Activated CD8-positive, alpha-beta memory T cell treated with anti-CD3 and anti-CD28 coated beads, Interleukin-2, amount 10 ng/mL, durations not matched to agents 7 days and 5 days (primary cell): ENCODE results near the gene FMNL2. TPM values are rescaled to one million over a fixed set of nuclear protein-coding genes. Genes with fewer than 3 reads are reported as not detected.

Source experiments
- ATAC-seq: fragments of 150-1000 bp; cut with Tn5 transposase; one replicate; pipeline ENCODE4 v1.10.0; 2021; ENCODE audit warnings: moderate library complexity
- CTCF ChIA-PET: fragments of 350-600 bp; sonication (Branson Sonifier 250); formaldehyde crosslinking; loops from one replicate; lab custom pipeline; 2021; ENCODE audit warnings: antibody characterized with exemption; lab: Charles Lee
- DNase-seq: peaks from one replicate; pipeline ENCODE4 v3.0.0-alpha.2; 2020
- H3K27ac Mint-ChIP-seq: one replicate; pipeline ENCODE4 v1.8.0; 2021; ENCODE audit warnings: mild to moderate bottlenecking, mixed read lengths
- H3K27me3 Mint-ChIP-seq: one replicate; pipeline ENCODE4 v1.8.0; 2021; ENCODE audit warnings: mixed read lengths
- H3K36me3 Mint-ChIP-seq: one replicate; pipeline ENCODE4 v1.8.0; 2021; ENCODE audit warnings: mild to moderate bottlenecking, mixed read lengths
- H3K4me1 Mint-ChIP-seq: one replicate; pipeline ENCODE4 v1.8.0; 2021; ENCODE audit warnings: mixed read lengths
- H3K4me3 Mint-ChIP-seq: one replicate; pipeline ENCODE4 v1.8.0; 2021; ENCODE audit warnings: mild to moderate bottlenecking, moderate library complexity, mixed read lengths
- H3K9me3 Mint-ChIP-seq: one replicate; pipeline ENCODE4 v1.8.0; 2022; ENCODE audit warnings: low read depth, mixed read lengths
- total RNA-seq, 2 experiments: library from RNA; stranded (reverse); gene quantifications; one replicate each; pipeline ENCODE4 v1.2.3, GENCODE V29; 2021

FMNL2 gene
- total RNA-seq, 2 experiments from 2014 or later, result 0.26 to 0.56 TPM

DNA sequence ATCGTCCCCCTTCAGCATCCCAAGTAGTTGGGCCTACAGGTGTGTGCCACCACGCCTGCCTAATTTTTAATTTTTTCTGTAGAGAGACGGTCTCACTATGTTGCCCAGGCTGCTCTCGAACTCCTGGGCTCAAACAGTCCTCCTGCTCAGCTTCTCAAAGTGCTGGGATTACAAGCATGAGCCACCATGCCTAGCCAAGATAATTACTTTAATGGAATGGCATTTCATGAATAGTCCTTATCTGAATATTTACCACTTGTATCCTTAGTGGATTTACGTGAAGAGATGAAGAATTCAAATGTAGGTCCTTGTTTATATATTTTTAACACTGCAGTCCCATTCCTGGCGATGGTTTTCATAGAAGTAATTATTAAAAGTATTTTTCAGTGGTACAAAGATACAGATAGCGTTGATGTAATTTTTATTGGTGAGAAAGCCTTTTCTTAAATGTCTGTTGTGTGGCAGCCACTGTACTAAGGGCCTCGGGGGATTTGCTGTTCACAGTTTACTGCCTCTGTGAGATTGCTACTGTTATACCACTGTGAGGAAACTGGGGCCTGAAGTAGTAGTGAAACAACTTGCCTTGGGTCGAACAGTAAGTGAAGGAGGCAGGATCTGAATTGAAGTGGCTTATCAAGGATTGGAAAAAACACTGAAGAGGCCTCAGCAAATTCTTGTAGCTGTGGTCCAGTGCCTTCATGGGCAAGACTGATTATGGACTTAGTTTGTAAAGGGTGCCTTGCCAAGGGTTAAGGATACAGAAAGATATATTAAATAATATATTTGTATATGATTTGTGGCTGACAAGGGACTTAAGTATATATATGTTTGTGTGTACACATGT is 231.1 kb downstream of the FMNL2 start:
- CTCF ChIA-PET, result no interaction called here
- Mint-ChIP-seq H3K4me1 (no peaks in the 10 kb centered on the region), H3K27me3 (peaks cover 41% of the 10 kb centered on the region), H3K36me3 (no peaks in the 10 kb centered on the region), H3K27ac (no peak overlapping the region), H3K9me3 (no peaks in the 10 kb centered on the region), H3K4me3 (no peak overlapping the region)
- no peak for ATAC-seq
- no peak for DNase-seq

DNA sequence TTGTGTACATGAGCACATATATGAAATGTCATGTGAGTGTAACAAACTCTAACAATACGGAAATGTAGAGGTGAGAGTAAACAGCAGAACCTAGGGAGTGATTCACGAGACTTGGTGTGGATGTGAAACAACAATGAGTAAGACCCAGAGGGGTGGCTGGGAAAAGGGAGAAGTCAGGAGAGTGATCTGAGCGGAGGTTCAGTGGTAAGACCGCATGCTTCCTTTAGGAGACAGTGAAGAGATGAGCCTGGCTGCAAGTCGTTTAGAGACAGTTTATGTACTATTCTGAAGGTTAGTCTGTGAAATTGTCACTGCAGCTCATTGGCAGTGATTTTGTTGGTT is 231.7 kb downstream of the FMNL2 start:
- no peak for DNase-seq
- Mint-ChIP-seq H3K9me3 (no peaks in the 10 kb centered on the region), H3K27me3 (peaks cover 39% of the 10 kb centered on the region), H3K36me3 (no peaks in the 10 kb centered on the region), H3K27ac (no peak overlapping the region), H3K4me3 (no peak overlapping the region), H3K4me1 (no peaks in the 10 kb centered on the region)
- ATAC-seq, result no peak
- CTCF ChIA-PET, result no interaction called here

DNA sequence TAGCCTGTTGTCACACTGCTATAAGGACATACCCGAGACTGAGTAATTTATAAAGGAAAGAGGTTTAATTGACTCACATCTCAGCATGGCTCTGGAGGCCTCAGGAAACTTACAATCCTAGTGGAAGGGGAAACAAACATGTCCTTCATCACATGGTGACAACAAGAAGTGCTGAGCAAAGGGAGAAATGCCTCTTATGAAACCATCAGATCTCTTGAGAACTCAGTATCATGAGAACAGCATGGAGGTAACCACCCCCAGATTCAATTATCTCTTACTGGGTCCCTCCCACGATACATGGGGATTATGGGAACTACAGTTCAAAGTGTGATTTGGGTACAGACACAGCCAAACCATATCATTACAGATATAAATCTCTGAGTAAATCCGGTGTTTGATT is 233.6 kb downstream of the FMNL2 start:
- CTCF ChIA-PET, result interaction anchor here (0.6 kb wide), 1 partner anchor 8 kb away, joined by 3 read pairs; no protein-coding TSS in a partner anchor
- no peak for DNase-seq
- no peak for ATAC-seq
- Mint-ChIP-seq H3K4me1 (peaks cover 10% of the 10 kb centered on the region), H3K36me3 (no peaks in the 10 kb centered on the region), H3K27ac (no peak overlapping the region), H3K9me3 (no peaks in the 10 kb centered on the region), H3K4me3 (no peak overlapping the region), H3K27me3 (peaks cover 37% of the 10 kb centered on the region)

DNA sequence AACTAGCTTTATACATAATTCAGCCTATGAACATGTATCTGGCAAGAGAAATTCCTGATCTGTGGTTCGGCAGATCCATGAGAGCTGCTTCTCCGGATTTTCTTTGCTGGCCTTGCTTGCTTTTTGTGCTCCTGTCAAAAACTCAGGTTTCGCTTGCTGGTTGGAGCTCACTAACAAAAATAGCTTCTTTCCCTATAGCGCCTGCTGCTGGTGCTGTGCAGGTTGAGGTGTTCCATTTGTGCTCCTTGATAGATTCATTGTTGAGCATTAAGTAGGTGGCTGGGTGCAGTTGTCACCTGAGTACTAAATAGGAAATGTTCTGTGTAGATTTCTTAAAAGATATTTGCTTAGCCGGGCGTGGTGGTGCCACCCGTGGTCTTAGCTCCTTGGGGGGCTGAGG is 234.2 kb downstream of the FMNL2 start:
- H3K9me3 Mint-ChIP-seq, result no peaks in the 10 kb centered on the region
- CTCF ChIA-PET, result no interaction called here

DNA sequence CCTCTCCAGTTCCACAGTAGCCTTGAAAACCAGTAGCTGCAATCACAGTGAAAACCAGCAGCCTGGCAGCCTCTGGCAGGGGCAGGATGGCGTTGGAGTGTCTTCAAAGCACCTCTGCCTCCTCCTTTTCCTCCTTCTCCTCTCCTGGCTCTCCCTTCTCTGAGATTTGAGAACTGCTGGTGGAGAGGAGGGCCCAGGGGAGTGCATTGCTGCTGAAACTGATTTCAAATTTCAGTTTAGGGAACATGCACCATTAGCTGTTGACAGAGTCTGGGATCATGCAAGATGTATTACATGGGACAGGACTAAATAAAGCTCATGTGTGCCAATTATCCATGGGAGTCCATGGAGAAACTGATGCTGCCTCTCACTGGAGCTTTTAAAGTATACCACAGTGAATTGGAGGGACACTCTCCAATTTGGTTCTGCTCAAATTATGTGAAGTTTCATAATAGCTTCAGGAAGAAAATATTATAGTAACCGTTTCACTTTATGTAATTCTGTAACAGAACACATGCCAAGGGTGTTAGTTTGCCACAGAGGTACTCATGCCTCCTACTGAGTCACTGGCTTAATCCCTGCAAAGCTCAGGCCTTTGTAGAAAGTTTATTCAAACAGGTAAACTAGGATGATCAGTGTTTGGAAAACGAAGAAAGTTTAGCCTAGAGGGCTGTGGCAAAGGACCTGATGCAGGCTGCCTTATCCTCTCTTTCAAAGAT is 236.2 kb downstream of the FMNL2 start:
- peaks cover 31% of the 10 kb centered on the region for H3K27me3 Mint-ChIP-seq
- H3K27ac Mint-ChIP-seq, result no peak overlapping the region
- CTCF ChIA-PET, result no interaction called here
- DNase-seq (no peak), ATAC-seq (no peak)
- no peaks in the 10 kb centered on the region for H3K36me3 Mint-ChIP-seq
- no peaks in the 10 kb centered on the region for H3K9me3 Mint-ChIP-seq
- H3K4me3 Mint-ChIP-seq, result no peak overlapping the region
- H3K4me1 Mint-ChIP-seq, result peaks cover 10% of the 10 kb centered on the region

More for the DNA sequence above, 234.2 kb downstream of the FMNL2 start:
- Mint-ChIP-seq H3K4me1 (peaks cover 10% of the 10 kb centered on the region), H3K4me3 (no peak overlapping the region), H3K27ac (no peak overlapping the region), H3K27me3 (peaks cover 34% of the 10 kb centered on the region), H3K36me3 (no peaks in the 10 kb centered on the region)
- DNase-seq (no peak), ATAC-seq (no peak)

DNA sequence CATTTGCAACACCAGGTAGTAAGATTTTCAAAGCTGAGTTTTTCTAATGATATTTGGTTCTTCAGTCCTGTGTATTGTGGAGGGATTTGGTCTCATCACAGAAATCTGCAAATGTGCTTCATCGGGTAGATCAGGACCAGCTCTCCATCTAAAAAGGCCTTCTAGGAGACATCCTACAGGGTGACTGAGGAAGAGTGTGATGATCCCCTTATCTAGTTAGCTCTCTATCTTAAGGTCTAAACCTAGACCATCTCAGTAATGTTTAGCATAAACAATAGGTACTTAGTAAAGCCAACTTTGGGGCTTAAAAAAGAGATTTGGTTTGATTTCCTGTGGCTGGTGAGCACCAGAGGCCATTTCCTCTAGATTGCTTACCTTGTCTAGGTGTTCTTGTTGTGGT is 237.1 kb downstream of the FMNL2 start:
- DNase-seq (no peak), ATAC-seq (no peak)
- Mint-ChIP-seq H3K27ac (no peak overlapping the region), H3K4me1 (peaks cover 10% of the 10 kb centered on the region), H3K4me3 (no peak overlapping the region), H3K9me3 (no peaks in the 10 kb centered on the region), H3K27me3 (peaks cover 31% of the 10 kb centered on the region), H3K36me3 (no peaks in the 10 kb centered on the region)
- CTCF ChIA-PET, result interaction anchor here (1.6 kb wide), 1 partner anchor 17 kb away, joined by 3 read pairs; no protein-coding TSS in a partner anchor

DNA sequence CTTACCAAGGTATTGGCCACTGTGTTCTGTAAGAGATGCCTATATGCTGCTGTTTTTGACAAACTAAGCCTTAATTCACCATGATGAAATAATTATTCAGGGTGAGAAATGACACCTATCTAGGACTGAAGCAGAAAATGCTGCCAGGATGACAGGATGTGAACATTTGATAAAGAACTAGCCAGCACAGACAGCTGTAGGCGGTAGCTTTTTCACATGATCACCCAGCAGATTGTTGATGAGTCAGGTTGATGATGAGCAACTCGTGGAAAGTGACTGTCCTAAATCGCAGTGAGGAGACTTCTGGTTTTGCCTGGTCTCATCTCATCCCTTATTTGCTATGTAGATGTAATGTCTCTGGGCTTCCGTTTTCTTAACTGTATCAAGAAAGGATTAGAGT is 238.2 kb downstream of the FMNL2 start:
- Mint-ChIP-seq H3K27me3 (peaks cover 26% of the 10 kb centered on the region), H3K9me3 (no peaks in the 10 kb centered on the region), H3K27ac (no peak overlapping the region), H3K4me1 (peaks cover 10% of the 10 kb centered on the region), H3K36me3 (no peaks in the 10 kb centered on the region), H3K4me3 (no peak overlapping the region)
- ATAC-seq (peak; percentile 95), DNase-seq (peak; percentile 63)
- CTCF ChIA-PET, result interaction anchor here (0.9 to 1.6 kb wide), 2 partner anchors 16 to 63 kb away, joined by 3 read pairs; no protein-coding TSS in a partner anchor

DNA sequence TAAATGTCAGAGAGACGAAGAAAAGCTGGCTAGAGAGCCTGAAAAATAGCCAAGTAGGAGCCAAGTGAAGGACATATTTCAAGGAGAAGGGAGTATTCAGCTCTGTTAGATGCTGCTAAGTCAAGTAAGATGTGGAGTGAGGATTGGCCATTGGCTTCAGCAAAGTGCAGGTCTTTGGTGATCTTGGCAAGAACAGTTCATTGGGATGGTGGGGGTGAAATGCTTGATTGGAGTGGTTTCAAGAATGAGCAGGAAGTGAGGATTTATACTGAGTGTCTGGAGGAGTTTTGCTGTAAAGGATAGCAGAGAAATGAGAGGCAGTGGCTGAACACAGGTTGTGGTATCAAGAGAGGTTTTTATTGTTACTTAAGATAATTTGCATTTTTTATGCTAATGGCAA is 242.6 kb downstream of the FMNL2 start:
- Mint-ChIP-seq H3K4me1 (peaks cover 5% of the 10 kb centered on the region), H3K36me3 (no peaks in the 10 kb centered on the region), H3K27ac (no peak overlapping the region), H3K27me3 (peaks cover 24% of the 10 kb centered on the region), H3K9me3 (no peaks in the 10 kb centered on the region), H3K4me3 (no peak overlapping the region)
- no peak for ATAC-seq
- CTCF ChIA-PET, result no interaction called here
- DNase-seq, result no peak

DNA sequence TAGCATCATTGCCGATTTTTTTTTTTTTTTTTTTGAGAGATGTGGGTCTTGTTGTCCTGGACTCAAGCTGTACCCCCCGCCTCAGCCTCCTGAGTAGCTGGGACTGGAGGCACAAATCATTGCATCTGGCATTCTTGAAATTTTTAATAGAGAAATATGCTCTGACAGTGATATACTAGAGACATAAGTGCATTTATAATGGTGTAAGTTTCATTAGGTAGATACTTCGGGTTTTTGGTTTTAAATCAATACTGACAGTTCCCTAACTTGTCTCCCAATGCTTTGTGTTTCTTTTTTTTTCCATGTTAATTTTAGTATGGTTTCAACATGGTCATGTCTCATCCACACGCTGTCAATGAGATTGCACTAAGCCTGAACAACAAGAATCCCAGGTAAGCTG is 243.6 kb downstream of the FMNL2 start:
- Mint-ChIP-seq H3K4me1 (no peaks in the 10 kb centered on the region), H3K4me3 (no peak overlapping the region), H3K36me3 (no peaks in the 10 kb centered on the region), H3K27me3 (peaks cover 28% of the 10 kb centered on the region), H3K9me3 (no peaks in the 10 kb centered on the region), H3K27ac (no peak overlapping the region)
- CTCF ChIA-PET, result no interaction called here
- DNase-seq (no peak), ATAC-seq (no peak)

DNA sequence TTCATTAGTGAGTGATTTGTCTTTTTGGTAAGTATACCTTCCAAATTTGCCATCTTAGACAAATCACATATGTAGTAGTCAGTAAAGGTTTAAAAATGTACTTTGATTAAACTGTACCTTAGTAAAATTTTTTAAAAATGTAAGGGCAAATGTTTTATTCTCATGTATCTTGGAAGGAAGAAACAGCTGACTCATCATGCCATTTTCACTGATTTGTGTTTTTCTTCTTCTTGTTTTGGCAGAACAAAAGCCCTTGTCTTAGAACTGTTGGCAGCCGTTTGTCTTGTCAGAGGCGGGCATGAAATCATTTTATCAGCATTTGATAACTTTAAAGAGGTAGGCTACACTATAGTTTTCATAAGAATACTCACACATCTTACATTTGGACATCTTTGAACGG is 245.7 kb downstream of the FMNL2 start:
- no peaks in the 10 kb centered on the region for H3K4me1 Mint-ChIP-seq
- CTCF ChIA-PET, result no interaction called here

DNA sequence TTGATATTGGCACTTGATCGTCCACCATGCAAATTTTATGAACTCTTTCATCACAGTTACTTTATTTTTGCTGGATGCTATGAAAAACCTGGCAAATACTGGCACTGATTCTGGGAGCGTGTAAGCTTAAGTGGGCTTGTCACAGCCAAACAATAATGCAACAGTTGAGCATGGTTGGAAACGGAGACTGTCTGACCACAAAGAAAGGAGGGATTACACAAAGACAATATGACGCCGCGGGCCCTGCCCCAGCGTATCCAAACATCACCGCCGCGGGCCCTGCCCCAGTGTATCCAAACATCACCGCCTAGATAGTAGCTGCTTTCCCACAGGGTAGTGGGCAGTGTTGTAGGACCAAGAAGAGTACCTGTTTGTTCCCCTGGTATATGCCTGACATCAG is 246.4 kb downstream of the FMNL2 start:
- ATAC-seq (no peak), DNase-seq (no peak)
- CTCF ChIA-PET, result no interaction called here

More for the DNA sequence above, 245.7 kb downstream of the FMNL2 start:
- Mint-ChIP-seq H3K4me3 (no peak overlapping the region), H3K27me3 (peaks cover 33% of the 10 kb centered on the region), H3K27ac (no peak overlapping the region), H3K9me3 (no peaks in the 10 kb centered on the region), H3K36me3 (no peaks in the 10 kb centered on the region)
- ATAC-seq, result no peak
- no peak for DNase-seq

DNA sequence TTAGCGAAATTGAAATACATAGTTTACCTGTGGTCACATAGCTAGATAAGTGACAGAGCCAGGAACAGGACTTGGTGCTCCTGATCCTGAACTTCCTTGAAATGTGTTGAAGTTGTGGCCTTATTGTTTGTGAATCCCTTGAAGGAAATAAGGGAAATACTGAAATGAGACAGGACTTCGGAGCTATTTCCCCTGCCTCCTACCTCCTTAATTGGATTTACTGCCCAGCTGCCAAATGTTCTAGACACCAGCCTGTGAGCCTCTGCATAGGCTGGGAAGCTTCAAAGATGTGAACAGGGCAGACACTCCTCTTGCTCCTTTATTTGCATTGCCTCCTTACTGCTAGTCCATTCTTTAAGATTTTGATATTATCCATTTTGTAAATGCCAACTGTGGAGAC is 247.1 kb downstream of the FMNL2 start:
- peaks cover 37% of the 10 kb centered on the region for H3K27me3 Mint-ChIP-seq
- H3K27ac Mint-ChIP-seq, result no peak overlapping the region
- no peak overlapping the region for H3K4me3 Mint-ChIP-seq
- H3K36me3 Mint-ChIP-seq, result no peaks in the 10 kb centered on the region
- CTCF ChIA-PET, result no interaction called here
- no peaks in the 10 kb centered on the region for H3K9me3 Mint-ChIP-seq
- H3K4me1 Mint-ChIP-seq, result no peaks in the 10 kb centered on the region
- no peak for DNase-seq
- no peak for ATAC-seq

More for the DNA sequence above, 246.4 kb downstream of the FMNL2 start:
- Mint-ChIP-seq H3K9me3 (no peaks in the 10 kb centered on the region), H3K27me3 (peaks cover 34% of the 10 kb centered on the region), H3K4me1 (no peaks in the 10 kb centered on the region), H3K4me3 (no peak overlapping the region), H3K36me3 (no peaks in the 10 kb centered on the region), H3K27ac (no peak overlapping the region)

DNA sequence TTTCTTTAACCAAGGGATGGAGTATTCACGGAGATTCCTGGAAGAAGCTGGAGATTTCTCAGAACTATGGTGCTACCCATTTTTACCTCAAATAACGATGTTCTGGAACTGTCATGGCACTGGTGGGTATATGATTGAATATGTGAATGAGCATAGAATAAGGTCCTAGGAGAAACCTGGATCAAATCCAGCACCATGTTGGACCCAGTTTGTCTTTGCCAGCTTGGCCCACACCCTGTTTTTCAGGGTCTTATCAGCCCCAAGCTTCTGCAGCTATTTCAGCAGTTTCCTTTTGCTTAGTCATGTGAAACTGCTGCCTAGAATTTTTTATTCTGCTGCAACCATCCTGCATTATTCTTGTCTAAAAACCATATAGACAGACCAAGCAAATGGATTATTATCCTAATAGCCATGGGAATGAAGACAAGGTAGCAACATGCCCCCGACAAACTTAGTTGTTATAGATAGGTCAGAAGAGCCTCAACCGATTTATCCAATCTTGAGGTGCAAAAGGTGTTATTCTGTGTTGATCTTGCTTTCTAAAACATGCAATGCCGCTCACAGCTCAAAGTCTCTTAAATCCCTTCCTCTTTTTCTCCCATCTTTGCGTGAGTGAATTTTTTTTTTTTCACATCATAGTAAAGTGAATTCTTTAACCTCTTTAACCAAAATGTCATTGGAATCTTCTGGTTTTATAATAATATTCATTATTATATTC is 248.7 kb downstream of the FMNL2 start:
- no peaks in the 10 kb centered on the region for H3K9me3 Mint-ChIP-seq
- peaks cover 37% of the 10 kb centered on the region for H3K27me3 Mint-ChIP-seq
- DNase-seq (no peak), ATAC-seq (no peak)
- CTCF ChIA-PET, result no interaction called here
- no peaks in the 10 kb centered on the region for H3K4me1 Mint-ChIP-seq
- no peak overlapping the region for H3K27ac Mint-ChIP-seq
- no peak overlapping the region for H3K4me3 Mint-ChIP-seq
- H3K36me3 Mint-ChIP-seq, result no peaks in the 10 kb centered on the region
